Stimulated activated CD8-positive, alpha-beta memory T cell treated with anti-CD3 and anti-CD28 coated beads, Interleukin-4, amount 100 ng/mL, for 4 hours (primary cell): ENCODE results near the gene GCK.

Experiments used
- DNase-seq, 2 donors: peaks; one replicate each; pipeline ENCODE4 v3.0.0-alpha.2; 2020; ENCODE audit warnings: low read depth in 2 of 2, low spot score in 1 of 2

The GCK gene

GRCh38 chr7:44157116-44158080 is 31.8 kb downstream of the GCK start:
- no peak for DNase-seq

- DNase-seq, result no peak
Measured at GRCh38 chr7:44156453-44157010, 32.7 kb downstream of the GCK start.

GRCh38 chr7:44155191-44156185 is 33.8 kb downstream of the GCK start:
- DNase-seq, result no peak

- no peak for DNase-seq
Measured at GRCh38 chr7:44154703-44155102, 34.5 kb downstream of the GCK start.

GRCh38 chr7:44153948-44154335 is 35.3 kb downstream of the GCK start:
- DNase-seq, result no peak

GRCh38 chr7:44152971-44153947 is 36.0 kb downstream of the GCK start:
- DNase-seq, result no peak

GRCh38 chr7:44151956-44152355 is 37.3 kb downstream of the GCK start:
- DNase-seq, result no peak

- DNase-seq, result no peak
Measured at GRCh38 chr7:44150966-44151941, 38.0 kb downstream of the GCK start.

GRCh38 chr7:44150466-44150832 is 38.8 kb downstream of the GCK start:
- no peak for DNase-seq

GRCh38 chr7:44149571-44150465 is 39.4 kb downstream of the GCK start:
- no peak for DNase-seq

GRCh38 chr7:44148961-44149536 is 40.2 kb downstream of the GCK start:
- no peak for DNase-seq

- no peak for DNase-seq
Measured at GRCh38 chr7:44148166-44148565, 41.1 kb downstream of the GCK start.

GRCh38 chr7:44147026-44147991 is 41.9 kb downstream of the GCK start:
- DNase-seq, result no peak

- peak; percentile 35 to 46 for DNase-seq
Measured at GRCh38 chr7:44145969-44146911, 43.0 kb downstream of the GCK start.

GRCh38 chr7:44145479-44145968 is 43.7 kb downstream of the GCK start:
- DNase-seq, result peak; percentile 25 to 52
